ENCODE measurements around the gene DGCR2. TPM values are rescaled to one million over a fixed set of nuclear protein-coding genes. Genes with fewer than 3 reads are reported as not detected.

Gene DGCR2, protein sequence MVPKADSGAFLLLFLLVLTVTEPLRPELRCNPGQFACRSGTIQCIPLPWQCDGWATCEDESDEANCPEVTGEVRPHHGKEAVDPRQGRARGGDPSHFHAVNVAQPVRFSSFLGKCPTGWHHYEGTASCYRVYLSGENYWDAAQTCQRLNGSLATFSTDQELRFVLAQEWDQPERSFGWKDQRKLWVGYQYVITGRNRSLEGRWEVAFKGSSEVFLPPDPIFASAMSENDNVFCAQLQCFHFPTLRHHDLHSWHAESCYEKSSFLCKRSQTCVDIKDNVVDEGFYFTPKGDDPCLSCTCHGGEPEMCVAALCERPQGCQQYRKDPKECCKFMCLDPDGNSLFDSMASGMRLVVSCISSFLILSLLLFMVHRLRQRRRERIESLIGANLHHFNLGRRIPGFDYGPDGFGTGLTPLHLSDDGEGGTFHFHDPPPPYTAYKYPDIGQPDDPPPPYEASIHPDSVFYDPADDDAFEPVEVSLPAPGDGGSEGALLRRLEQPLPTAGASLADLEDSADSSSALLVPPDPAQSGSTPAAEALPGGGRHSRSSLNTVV
- total RNA-seq = 36.5 and 43.6 TPM in 2 replicates

DNA sequence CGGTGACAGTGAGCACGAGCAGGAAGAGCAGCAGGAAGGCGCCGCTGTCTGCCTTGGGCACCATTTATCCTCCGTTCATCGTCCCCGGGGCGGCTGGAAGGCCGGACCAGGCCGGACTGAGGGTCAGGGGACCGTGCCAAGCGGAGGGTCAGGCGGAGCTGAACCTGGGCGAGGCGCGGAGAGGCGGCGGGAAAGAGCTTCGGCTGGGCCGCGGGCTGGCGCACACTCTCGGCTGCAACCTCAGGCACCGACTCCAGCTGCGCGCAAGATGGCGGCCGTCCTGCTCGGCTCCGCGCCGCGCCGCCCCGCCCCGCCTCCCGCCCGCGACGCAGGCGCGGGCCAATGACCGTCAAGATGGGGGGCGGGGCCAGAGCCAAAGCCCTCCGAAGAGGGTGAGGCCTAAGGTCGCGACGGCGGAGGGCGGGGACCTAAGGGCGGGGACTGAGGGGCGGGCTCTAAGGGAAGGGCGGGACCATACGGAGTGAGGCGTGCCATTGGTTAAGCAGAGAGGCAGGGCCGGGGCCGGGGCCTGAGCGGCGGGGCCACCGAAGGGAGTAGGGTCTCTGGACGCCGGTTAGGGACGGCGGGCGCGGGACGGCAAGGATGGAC is at the start of gene DGCR2:
TSS of gene DGCR2 (minus strand) at position 270 of the 609 bp plus-strand sequence. CDS start at position 64, 206 bp downstream.

DNA sequence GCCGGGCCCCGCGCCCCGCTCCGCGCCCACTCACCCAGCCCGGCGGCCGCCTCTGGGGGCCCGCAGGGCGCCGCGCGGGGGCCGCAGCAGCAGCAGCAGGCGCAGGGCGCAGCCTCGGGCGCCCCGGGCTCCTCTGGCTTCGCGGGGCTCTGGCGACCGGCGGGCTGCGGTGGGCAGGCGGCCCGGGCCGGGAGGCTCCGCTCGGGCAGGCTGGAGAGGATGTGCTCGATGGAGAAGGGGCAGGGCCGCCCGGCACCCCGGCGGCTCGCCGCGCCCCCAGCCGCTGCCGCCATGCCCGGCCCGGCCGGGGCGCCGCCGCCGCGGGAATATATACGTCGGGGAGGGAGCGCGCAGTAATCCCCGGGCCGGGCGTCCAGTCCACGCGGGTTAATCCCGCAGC is 27.8 kb upstream of the DGCR2 start, which contains the start of gene GSC2:
TSS of gene GSC2 (minus strand) at position 302 of the 400 bp plus-strand sequence. CDS start at position 293, 9 bp downstream.

DNA sequence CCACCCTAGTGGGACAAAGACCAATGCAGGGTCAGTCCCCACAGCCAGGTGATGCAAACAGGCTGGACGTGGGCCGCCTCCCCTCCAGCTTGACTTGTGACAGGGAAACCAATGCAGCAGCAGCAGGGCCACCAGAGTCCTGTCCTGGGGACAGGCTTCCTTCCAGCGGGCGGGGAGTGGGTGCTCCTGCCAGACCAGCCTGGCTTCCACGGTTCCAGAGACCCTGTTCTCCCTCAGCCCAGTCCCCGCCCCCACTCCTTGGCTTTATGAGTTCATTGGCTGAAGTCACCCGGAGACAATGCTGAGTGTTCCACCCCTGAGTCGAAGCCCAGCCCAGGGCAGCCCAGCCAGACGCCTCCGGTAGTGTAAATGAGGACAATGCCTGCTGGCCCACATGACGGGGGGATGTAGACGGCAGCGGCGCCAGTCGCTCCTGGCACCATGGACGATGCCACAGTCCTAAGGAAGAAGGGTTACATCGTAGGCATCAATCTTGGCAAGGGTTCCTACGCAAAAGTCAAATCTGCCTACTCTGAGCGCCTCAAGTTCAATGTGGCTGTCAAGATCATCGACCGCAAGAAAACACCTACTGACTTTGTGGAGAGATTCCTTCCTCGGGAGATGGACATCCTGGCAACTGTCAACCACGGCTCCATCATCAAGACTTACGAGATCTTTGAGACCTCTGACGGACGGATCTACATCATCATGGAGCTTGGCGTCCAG is 8.9 kb upstream of the DGCR2 start, which contains the start of gene TSSK2:
TSS of gene TSSK2 (plus strand) at position 350 of the 726 bp plus-strand sequence. CDS start at position 442, 92 bp downstream.

Other genes starting within 250 kb of the DGCR2 start
- 1.4 and 4.7 TPM in 2 replicates for gene DGCR6, start 216.1 kb downstream of the DGCR2 start, total RNA-seq
- gene PRODH, start 186.1 kb downstream of the DGCR2 start, total RNA-seq = 0.93 and 13.6 TPM in 2 replicates
- gene TSSK2, start 8.9 kb upstream of the DGCR2 start, total RNA-seq = not detected in 2 replicates
- gene ESS2, start 22.2 kb upstream of the DGCR2 start, total RNA-seq = 12.4 and 24.8 TPM in 2 replicates
- not detected in 2 replicates for gene GSC2, start 27.9 kb upstream of the DGCR2 start, total RNA-seq
- gene SLC25A1, start 56.3 kb upstream of the DGCR2 start, total RNA-seq = 153 and 195 TPM in 2 replicates
- 5.6 and 11.8 TPM in 2 replicates for gene CLTCL1, start 169.3 kb upstream of the DGCR2 start, total RNA-seq

All from pericardium fibroblast (primary cell).